Astrocyte (in vitro differentiated cells and primary cell): ENCODE measurements around the gene RANGAP1. TPM values are rescaled to one million over a fixed set of nuclear protein-coding genes. Genes with fewer than 3 reads are reported as not detected.

ENCODE experiments used
- DNase-seq: peaks from one replicate; pipeline ENCODE4 v3.0.0-alpha.2; 2010; ENCODE audit warnings: low read depth
- FAIRE-seq: peaks from 2 replicates; lab custom pipeline; 2011; peaks lifted over from hg19 to GRCh38; lab: Jason Lieb, UNC
- H2AFZ ChIP-seq: 2 replicates; pipeline ENCODE4 v1.6.0; 2012; ENCODE audit warnings: low read depth, low read length, inconsistent platforms
- H3K27ac ChIP-seq: 2 replicates; pipeline ENCODE4 v1.5.1; 2011; ENCODE audit warnings: low read depth, low read length, inconsistent platforms
- H3K27me3 ChIP-seq: 2 replicates; pipeline ENCODE4 v1.6.0; 2011; ENCODE audit warnings: low read length, inconsistent platforms; ENCODE audit not compliant: insufficient read depth
- H3K36me3 ChIP-seq: 2 replicates; pipeline ENCODE4 v1.5.1; 2011; ENCODE audit warnings: low read length, inconsistent platforms; ENCODE audit not compliant: insufficient read depth
- H3K4me1 ChIP-seq: 2 replicates; pipeline ENCODE4 v1.5.1; 2011; ENCODE audit warnings: low read length, inconsistent platforms; ENCODE audit not compliant: insufficient read depth
- H3K4me2 ChIP-seq: 2 replicates; pipeline ENCODE4 v1.6.0; 2012; ENCODE audit warnings: low read length, inconsistent platforms
- H3K4me3 ChIP-seq: 2 replicates; pipeline ENCODE4 v1.5.1; 2011; ENCODE audit warnings: low read depth, mild to moderate bottlenecking, low read length, inconsistent platforms; ENCODE audit not compliant: insufficient read depth
- H3K79me2 ChIP-seq: 2 replicates; pipeline ENCODE4 v1.6.0; 2012; ENCODE audit warnings: mild to moderate bottlenecking, low read length, inconsistent platforms; ENCODE audit not compliant: insufficient read depth
- H3K9ac ChIP-seq: 2 replicates; pipeline ENCODE4 v1.6.0; 2012; ENCODE audit warnings: mild to moderate bottlenecking, low read length, inconsistent platforms
- H3K9me3 ChIP-seq: 2 replicates; pipeline ENCODE4 v1.5.1; 2012; ENCODE audit warnings: low read depth, mild to moderate bottlenecking, low read length, inconsistent platforms; ENCODE audit not compliant: insufficient read depth
- H4K20me1 ChIP-seq: 2 replicates; pipeline ENCODE4 v1.6.0; 2012; ENCODE audit warnings: low read length, inconsistent platforms; ENCODE audit not compliant: insufficient read depth
- H3K27ac Mint-ChIP-seq: one replicate; pipeline ENCODE4 v1.8.0; 2021; ENCODE audit warnings: mild to moderate bottlenecking, mixed read lengths; ENCODE audit not compliant: unreplicated experiment
- H3K27me3 Mint-ChIP-seq: one replicate; pipeline ENCODE4 v1.8.0; 2021; ENCODE audit warnings: low read depth, mixed read lengths; ENCODE audit not compliant: unreplicated experiment
- H3K36me3 Mint-ChIP-seq: one replicate; pipeline ENCODE4 v1.8.0; 2021; ENCODE audit warnings: low read depth, mixed read lengths; ENCODE audit not compliant: unreplicated experiment
- H3K4me1 Mint-ChIP-seq: one replicate; pipeline ENCODE4 v1.8.0; 2021; ENCODE audit warnings: low read depth, mixed read lengths; ENCODE audit not compliant: unreplicated experiment
- H3K4me3 Mint-ChIP-seq: one replicate; pipeline ENCODE4 v1.8.0; 2021; ENCODE audit warnings: mild to moderate bottlenecking, moderate library complexity, mixed read lengths; ENCODE audit not compliant: unreplicated experiment
- H3K9me3 Mint-ChIP-seq: one replicate; pipeline ENCODE4 v1.8.0; 2021; ENCODE audit warnings: mild to moderate bottlenecking, mixed read lengths; ENCODE audit not compliant: unreplicated experiment
- CTCF ChIP-seq: IDR thresholded peaks from 2 replicates; pipeline ENCODE4 v1.5.1; 2011; ENCODE audit warnings: low read depth, mild to moderate bottlenecking, inconsistent platforms, low read length, moderate library complexity; ENCODE audit not compliant: insufficient read depth
- EZH2 ChIP-seq: IDR thresholded peaks from 2 replicates; pipeline ENCODE4 v1.6.1; 2012; ENCODE audit warnings: mild to moderate bottlenecking, low read length, inconsistent platforms; ENCODE audit not compliant: insufficient read depth
- total RNA-seq: library from RNA; stranded (reverse); gene quantifications from 2 replicates; pipeline ENCODE4 v1.2.1, GENCODE V29; 2021

Gene RANGAP1
- total RNA-seq, 1 donor from 2014 or later, result 77.8 TPM

GRCh38 chr22:41237707-41238569, 48.0 kb downstream of the RANGAP1 start:
- H3K9ac ChIP-seq, result no peak overlapping the region
- peak overlapping the region; percentile 49 for H3K4me3 ChIP-seq
- no peaks in the 10 kb centered on the region for H4K20me1 ChIP-seq
- Mint-ChIP-seq H3K4me3 (no peak overlapping the region), H3K4me1 (no peaks in the 10 kb centered on the region), H3K36me3 (no peaks in the 10 kb centered on the region), H3K27ac (no peak overlapping the region), H3K27me3 (peaks cover 13% of the 10 kb centered on the region), H3K9me3 (no peaks in the 10 kb centered on the region)
- peaks cover 3% of the 10 kb centered on the region for H3K4me1 ChIP-seq
- peak overlapping the region; percentile 77 for H2AFZ ChIP-seq
- no peaks in the 10 kb centered on the region for H3K79me2 ChIP-seq
- H3K9me3 ChIP-seq, result no peaks in the 10 kb centered on the region
- FAIRE-seq, result no peak
- H3K27ac ChIP-seq, result no peak overlapping the region
- no peaks in the 10 kb centered on the region for H3K36me3 ChIP-seq
- peak overlapping the region; percentile 84 for H3K4me2 ChIP-seq
- no peak for DNase-seq
- TF ChIP-seq CTCF (no peak), EZH2 (no peak)
- no peaks in the 10 kb centered on the region for H3K27me3 ChIP-seq

GRCh38 chr22:41237036-41237706, 48.8 kb downstream of the RANGAP1 start:
- peaks cover 13% of the 10 kb centered on the region for H3K27me3 Mint-ChIP-seq
- DNase-seq (no peak), FAIRE-seq (no peak)
- no peaks in the 10 kb centered on the region for H3K4me1 Mint-ChIP-seq
- Histone ChIP-seq H3K4me2 (peak overlapping the region; percentile 84), H2AFZ (peak overlapping the region; percentile 77), H3K4me1 (peaks cover 3% of the 10 kb centered on the region), H3K27ac (no peak overlapping the region), H3K9me3 (no peaks in the 10 kb centered on the region), H3K4me3 (peak overlapping the region; percentile 49), H3K36me3 (no peaks in the 10 kb centered on the region), H4K20me1 (no peaks in the 10 kb centered on the region), H3K9ac (no peak overlapping the region), H3K79me2 (no peaks in the 10 kb centered on the region), H3K27me3 (no peaks in the 10 kb centered on the region)
- no peaks in the 10 kb centered on the region for H3K9me3 Mint-ChIP-seq
- H3K4me3 Mint-ChIP-seq, result no peak overlapping the region
- H3K27ac Mint-ChIP-seq, result no peak overlapping the region
- TF ChIP-seq CTCF (no peak), EZH2 (no peak)
- no peaks in the 10 kb centered on the region for H3K36me3 Mint-ChIP-seq
